NOMO-1 (cell line): ENCODE data around the gene FBXO34.

Experiments used
- DNase-seq, 2 experiments: peaks; one replicate each; lab custom pipeline; 2025; ENCODE audit not compliant: unreplicated experiment in 2 of 2; lab: John Stamatoyannopoulos, UW

FBXO34 gene, protein sequence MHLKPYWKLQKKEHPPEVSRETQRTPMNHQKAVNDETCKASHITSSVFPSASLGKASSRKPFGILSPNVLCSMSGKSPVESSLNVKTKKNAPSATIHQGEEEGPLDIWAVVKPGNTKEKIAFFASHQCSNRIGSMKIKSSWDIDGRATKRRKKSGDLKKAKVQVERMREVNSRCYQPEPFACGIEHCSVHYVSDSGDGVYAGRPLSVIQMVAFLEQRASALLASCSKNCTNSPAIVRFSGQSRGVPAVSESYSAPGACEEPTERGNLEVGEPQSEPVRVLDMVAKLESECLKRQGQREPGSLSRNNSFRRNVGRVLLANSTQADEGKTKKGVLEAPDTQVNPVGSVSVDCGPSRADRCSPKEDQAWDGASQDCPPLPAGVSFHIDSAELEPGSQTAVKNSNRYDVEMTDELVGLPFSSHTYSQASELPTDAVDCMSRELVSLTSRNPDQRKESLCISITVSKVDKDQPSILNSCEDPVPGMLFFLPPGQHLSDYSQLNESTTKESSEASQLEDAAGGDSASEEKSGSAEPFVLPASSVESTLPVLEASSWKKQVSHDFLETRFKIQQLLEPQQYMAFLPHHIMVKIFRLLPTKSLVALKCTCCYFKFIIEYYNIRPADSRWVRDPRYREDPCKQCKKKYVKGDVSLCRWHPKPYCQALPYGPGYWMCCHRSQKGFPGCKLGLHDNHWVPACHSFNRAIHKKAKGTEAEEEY

DNA sequence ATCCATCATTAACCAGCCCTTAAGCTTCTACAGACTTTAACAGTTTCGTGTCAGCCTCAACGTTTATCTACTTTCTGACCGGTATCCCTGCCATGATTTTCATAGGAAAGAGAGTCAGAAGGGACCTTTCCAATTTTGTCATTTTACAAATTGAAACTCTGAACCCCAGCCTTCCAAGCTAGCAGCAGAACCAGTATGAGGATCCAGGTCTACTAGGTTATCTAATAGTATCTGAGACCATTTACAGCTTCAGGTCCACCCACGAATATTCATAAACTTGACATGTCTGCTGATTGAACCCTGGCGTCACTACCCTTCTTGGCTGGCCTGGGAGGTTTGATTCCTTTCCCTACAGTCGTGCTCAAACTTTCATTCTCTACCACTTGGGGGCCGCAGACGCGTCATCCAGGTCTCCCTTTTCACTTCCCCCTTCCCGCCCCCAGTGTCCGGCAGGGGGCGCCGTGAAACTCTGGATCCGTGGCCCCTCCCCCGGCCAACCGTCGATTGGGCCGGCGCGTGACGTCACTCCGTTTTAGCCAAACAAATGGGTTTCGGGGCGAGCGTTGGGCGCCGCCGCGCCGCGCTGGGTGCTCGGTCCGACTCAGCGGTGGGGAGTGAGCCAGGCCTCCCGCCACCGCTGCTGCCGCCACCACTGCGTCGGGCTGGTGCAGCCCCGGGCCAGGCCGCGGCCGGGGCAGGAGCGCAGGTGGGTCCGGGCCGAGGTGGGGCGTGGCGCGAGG lies at the start of gene FBXO34:
FBXO34 (plus strand) TSS at position 590 of the 740 bp plus-strand sequence. CDS start 78,970 bp downstream, outside the sequence.
- DNase-seq, result peak; percentile 94 to 95

DNA sequence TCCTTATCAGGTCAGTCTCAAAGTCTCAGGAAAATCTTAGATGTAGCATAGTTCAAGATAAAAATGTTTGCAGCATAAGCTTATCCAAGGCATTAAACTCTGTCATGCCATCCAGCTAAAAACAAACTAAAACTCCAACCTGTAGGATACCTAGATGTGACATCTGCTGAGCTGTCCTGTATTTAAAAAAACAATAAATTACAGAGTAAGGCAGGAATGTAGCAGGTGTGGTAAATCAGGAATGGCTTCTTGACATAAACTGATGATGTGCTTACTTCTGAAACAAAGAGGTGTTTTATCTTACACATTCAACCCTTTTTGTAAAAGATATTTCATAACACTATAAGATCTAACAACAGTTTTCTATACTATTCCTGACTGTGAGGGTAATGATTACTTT lies 49.3 kb upstream of the FBXO34 start:
- DNase-seq, result no peak

DNA sequence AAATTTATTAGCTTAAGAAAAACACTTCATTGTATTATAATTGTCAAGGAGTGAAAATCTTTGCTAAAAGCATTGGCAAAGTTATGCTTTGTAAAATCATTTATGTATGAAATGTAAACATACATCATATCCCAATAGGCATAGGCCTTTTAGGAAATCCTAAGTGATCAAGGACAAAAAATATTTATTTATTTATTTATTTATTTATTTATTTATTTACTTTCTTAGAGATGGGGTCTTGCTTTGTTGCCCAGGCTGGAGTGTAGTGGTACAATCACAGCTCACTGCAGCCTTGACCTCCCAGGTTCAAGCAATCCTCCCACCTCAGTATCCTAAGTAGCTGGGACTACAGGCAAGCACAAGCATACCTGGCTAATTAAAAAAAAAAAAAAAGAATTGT lies 47.9 kb upstream of the FBXO34 start:
- DNase-seq, result no peak

DNA sequence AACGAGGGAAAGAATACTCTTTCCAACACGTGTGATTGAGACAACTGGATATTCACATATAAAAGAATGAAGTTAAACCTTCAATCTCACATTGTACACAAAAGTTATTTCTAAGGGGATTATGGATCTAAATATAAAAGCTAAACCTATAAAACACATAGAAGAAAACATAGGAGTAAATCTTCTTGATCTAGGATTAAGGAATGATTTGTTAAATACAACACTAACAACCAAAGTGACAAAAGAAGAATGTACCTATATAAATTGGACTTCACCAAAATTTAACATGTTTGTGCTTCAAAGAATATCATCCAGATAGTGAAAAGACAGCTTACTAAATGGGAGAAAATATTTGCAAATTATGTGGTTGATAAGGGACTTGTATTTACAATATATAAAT lies 43.0 kb upstream of the FBXO34 start:
- no peak for DNase-seq

DNA sequence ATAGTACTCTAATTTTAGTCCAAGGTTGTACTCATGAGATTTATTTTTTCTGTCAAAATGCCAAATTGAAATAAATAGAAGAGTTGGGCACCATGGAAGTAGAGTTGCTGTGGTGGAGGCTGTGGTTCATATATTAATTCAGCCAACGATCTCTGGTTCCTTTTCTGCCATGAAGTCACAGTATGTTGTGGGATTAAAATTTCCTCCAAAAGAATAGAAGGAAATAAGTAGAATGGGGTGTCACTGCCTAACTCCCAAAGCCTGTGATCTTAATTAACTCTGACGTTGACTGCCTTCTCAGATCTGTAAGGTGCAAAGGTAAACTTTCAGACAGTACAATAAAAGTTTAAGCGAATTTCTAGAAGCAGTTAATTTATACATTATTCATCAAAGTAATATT lies 37.6 kb upstream of the FBXO34 start:
- DNase-seq, result no peak

DNA sequence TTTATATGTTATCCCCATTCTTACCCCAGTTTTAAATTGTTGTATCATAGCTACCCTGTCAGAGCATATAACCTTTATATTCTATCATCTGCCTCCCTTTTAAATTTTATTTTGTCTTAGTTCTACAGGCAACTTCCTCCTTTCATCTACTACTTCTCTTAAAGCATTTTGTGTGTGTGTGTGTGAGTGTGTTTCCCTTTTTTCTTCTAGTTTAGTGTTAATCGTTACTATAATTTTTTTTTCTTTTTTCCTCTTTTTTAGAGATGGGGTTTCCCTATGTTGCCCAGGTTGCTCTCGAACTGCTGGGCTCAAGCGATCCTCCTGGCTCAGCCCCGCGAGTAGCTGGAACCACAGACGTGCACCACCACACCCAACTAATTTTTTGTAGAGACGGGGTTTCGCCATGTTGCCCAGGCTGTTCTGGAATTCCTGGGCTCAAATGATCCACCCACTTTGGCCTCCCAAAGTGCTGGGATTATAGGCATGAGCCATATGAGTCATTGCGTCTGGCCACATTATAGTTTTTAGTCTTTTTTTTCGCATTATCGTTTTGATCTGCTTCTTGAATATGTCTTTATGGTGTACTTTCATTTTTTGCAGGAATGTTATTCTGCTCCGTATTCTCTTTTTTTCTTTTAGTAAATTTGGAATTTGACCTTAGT lies 33.1 kb upstream of the FBXO34 start:
- peak; percentile 80 to 82 for DNase-seq

DNA sequence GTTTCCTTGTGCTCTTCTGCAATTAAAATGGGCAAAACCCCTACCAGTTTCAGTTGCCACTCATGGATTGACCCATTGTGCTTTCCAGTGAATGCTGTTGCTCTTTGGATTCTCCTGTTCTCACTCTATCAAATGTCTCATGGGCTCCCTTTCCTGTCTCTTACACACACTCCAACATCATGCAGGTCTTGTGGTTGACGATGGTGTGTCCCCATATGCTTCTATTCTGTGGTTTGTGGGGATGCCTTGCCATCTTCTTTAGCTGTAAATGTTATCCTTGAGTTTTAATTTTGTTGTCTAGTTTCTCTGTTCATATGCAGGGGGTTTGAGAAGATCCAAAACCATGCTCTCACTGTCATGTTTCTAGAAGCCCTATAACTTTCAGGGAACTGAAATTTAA lies 31.9 kb upstream of the FBXO34 start:
- no peak for DNase-seq

DNA sequence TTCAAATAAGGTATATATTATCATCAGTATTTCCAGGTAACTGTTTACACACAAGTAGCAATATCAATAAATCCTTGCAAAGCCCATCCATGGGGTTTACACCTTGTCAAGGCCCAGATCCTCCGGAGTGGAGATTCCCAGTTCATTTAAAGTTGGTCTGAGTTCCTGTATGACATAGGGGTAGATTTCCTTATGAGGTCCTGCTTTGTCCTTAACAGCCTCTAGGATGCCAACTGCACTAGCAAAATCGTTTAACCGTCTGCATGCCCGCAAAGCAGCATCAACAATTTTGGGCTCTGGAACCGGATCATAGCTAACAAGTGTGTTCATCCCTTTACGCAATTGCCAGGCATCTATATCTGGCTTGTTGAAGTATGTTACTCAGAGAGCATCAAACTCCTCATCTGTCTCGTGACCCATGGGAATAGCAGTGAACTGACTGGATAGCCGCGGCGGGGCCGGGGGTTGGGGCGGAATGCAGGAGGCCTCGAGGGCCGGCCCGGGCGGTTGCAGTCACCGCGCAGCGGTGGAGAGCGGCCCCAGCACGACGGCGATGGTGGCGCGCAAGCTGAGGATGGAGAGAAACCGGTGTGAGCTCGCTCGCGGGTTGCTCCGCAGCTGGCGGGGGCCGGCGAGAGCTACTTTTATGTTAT lies 30.6 kb upstream of the FBXO34 start:
- DNase-seq, result no peak

DNA sequence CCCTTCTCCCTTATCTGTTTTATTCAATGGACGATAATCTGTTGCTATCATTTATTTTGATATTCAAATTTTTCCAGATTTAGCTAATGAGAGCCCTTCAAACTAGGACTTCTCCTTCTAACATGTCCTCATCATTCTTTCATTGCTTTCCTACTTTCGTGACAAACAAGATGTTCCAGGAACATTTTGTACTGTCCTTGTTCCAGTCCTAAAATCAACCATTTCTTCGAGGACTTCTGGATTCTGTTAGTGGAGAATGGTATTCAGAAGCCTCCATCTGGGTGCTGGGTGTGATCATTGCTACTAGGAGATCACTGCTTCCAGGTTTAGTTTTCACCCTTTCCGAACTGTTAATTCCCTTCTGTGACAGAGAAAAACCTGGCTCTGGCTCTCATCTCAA lies 29.5 kb upstream of the FBXO34 start:
- DNase-seq, result no peak

DNA sequence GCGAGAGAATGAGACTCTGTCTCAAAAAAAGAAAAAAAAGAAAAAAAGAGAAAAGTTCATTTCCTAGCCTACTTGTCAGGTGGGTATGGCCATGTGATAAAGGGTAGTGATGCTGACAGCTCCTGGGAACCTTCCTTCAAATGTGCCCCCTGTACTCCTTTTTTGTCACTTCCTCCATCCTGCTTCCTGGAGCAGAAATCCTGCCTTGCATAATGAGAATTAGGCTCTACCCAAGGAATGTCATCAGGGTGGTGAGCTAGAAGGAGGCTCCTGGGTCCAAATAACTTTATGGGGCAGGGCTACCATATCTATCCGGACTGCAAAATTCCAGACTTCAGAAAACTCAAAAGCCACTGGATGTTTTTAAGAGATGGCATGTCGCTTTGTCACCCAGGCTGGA lies 27.8 kb upstream of the FBXO34 start:
- DNase-seq, result no peak

DNA sequence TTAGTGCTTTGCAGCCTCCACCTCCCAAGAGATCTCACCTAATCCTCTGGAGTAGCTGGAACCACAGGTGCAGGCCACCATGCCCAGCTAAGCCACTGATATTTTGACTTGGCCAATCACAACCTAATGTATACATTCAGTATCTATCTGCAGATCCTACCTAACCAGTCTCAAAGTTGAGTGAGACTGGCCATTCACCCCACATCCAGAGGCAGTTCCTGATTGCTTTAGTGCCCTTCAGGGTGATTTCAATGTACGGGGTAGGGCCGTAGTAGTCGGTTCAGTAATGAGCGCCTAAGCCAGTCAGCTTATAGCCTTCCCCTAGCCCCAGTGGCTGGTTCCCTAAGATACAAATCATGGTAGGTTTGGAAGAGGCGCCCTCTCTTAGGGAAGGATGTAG lies 27.4 kb upstream of the FBXO34 start:
- no peak for DNase-seq

DNA sequence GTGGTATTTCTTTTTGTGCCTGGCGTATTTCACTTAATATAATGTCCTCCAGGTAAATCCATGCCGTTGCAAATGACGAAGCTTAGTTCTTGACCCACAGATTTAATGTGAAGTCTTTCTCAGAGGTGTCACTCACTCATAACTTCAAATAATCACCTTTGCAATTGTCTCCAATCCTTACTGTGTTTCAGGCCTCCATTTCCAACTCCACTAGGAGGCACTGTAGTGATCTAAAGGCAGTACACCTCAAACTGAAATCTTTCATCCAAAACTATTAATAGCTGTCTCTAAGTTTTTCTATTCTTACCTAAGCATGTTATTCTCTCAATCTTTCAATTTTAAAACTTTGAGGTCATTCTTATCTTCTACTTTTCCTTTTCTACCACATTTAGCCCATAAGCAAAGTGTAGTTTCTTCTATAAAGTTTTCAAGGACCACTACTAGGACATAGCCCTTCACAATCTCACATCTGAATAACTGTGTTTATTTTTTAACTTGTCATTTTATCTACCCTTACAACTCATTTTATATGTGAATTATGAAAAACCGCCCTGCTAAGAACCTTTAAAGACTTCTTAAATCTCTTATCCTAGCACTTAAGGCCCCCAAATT lies 25.5 kb upstream of the FBXO34 start:
- no peak for DNase-seq

DNA sequence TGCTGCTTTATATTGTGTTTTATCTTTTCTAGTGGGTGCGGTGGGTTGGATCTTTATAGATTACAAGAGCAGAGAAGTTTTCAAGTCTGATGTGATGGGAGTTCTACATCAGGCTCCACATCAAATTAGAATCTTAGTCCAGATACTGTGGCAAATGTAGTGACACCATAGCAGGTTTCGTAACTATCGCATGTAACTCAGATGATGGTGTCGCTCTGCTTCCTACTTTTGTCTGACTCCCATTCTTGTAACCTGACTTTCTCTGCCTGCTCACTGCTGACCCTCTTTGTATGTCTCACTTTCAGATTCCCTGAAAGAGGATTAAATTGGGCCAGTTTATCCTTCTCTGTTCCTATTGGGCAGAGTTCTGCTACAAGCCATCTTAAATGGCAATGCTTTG lies 22.8 kb upstream of the FBXO34 start:
- peak; percentile 9 to 10 for DNase-seq

DNA sequence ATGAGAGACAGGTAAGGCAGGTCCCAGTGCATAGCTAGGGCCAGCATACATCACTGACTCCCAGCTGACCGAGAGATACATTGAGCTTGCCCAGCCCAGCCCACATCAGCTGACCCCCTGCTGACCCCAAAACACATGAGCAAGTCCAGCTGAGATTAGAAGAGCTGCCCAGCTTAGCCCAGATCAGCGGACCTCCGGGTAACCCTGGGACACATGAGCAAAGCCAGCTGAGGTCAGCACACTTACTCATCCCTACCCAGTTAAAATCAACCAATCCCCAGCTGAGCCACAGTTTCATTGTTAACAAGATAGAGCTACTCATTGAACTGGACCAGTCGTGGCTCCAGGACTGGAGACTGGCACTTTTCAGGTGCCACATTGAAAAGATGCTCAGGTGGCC lies 21.8 kb upstream of the FBXO34 start:
- DNase-seq, result no peak

DNA sequence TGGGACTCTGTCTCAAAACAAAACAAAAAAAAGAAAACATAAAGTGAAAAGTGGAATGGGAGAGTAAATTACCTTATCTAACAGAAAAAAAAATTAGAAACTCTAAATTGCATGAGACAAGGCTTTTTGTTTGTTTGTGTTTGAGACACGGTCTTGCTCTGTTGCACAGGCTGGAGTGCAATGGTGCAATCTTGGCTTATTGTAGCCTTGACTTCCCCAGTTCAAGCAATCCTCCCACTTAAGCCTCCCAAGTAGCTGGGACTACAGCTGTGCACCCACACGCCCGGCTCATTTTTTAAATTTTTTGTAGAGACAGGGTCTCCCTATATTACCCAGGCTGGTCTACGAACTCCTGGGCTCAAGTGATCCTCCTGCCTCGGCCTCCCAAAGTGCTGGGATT lies 17.9 kb upstream of the FBXO34 start:
- no peak for DNase-seq

DNA sequence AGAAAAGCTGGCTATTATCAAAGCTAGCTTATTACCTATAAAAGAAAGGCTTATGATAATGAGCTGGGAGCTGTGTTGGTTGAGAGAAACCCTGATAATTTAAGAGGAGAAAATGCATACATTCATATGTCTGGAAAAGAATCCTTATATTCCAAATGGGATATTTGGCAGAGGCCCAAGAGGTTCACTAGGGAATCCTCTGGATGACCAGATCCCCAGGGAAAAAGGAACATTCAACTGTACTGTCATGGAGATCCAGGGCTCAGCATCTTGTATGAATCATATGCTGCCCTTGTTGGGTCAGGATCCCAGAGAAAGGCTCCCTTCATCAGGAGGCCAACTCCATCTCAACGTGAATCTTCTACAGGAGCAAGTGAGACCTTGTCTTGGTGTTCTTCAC lies 16.6 kb upstream of the FBXO34 start:
- DNase-seq, result no peak

DNA sequence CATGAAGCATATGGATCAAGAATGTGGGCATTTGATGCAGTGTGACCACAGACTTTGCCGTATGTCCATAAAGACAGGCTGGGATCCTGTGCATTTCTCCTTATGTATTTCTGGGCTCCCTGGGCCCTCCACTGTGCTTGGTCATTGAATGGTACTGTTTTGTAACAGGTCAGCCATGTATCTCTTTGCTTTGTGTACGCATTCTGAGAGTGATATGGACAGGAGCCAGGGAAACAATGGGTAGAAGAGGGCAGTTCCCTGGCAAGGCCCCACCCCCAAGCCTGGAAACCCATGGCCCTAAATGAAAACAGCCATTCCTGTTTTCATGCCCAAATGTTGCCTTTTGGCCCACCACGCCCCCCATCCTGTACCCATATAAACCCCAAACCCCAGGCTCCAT lies 15.2 kb upstream of the FBXO34 start:
- DNase-seq, result no peak

DNA sequence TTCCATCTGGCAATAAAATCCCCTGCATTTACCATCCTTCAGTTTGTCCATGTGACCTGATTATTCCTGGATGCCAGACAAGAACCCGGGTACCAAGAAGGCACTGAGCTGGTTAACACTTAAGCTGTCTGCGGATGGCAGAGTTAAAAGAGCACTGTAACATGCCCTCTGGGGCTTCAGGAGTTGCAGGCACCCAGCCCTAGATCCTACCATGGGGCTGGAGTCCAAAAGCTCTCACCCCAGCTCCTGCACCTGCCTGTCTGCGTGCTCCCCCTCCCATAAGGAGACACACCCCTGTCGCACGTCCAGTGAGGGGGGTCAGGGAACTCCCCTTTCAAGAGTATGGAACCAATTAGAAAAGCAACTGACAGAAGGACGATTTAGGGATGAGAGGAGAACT lies 14.6 kb upstream of the FBXO34 start:
- no peak for DNase-seq

DNA sequence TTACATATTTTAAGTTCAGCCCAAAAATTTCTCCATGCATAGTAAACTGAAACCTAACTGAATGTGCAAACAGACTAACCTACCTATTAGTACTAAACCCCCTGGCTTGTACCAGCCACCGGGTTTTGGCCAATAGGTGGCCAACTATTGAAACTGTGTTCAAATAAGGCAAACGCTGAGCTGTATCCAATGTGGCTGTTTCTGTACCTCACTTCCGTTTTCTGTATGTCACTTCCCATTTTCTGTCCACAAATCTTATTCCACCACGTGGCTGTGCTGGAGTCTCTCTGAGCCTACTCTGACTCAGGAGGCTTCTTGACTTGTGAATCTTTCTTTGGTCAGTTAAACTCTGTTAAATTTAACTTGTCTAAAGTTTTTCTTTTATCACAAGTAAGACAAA lies 6.0 kb upstream of the FBXO34 start:
- peak; percentile 34 to 77 for DNase-seq

DNA sequence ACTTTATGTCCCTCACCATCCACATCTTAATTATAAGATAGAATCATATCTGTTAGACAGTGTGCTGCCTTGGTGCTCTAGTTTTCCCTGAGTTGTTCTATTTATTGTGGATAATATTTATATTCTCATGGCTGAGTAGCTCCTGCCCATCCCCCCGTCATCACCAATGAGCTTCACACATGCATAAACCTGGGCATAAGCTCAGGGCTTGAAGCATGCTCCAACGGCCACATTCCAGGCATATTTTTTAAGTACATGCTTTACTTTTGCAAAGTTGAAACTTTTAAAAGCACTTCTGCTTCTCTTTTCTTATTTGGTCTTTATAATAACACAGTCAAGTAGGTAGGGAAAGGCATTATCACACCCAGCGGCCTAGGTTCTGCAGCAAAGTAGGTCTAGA lies 3.4 kb upstream of the FBXO34 start:
- DNase-seq, result no peak
